HepG2 (cell line): ENCODE results near the gene ZNF320. TPM values are rescaled to one million over a fixed set of nuclear protein-coding genes. Genes with fewer than 3 reads are reported as not detected.

Source experiments
- AHR ChIP-seq: IDR thresholded peaks from 2 replicates; pipeline ENCODE4 v1.6.1; 2018; ENCODE audit warnings: missing genetic modification reagents, missing compliant biosample characterization
- HOXD1 ChIP-seq: sonication (generic); formaldehyde crosslinking; IDR thresholded peaks from 2 replicates; pipeline ENCODE4 v1.5.0; 2020; ENCODE audit warnings: missing genetic modification reagents
- KAT8 ChIP-seq: IDR thresholded peaks from 2 replicates; pipeline ENCODE4 v1.6.1; 2016; ENCODE audit warnings: missing genetic modification reagents, missing compliant biosample characterization
- MAFK ChIP-seq, 2 experiments: IDR thresholded peaks in 1 of 2; conservative IDR thresholded peaks in 1 of 2; 2 replicates each; pipeline ENCODE4 v1.6.1; 2011; ENCODE audit warnings: improper control_type of control experiment in 2 of 2, low read length in 2 of 2
- NCOR1 ChIP-seq: fragments of 200-600 bp; sonication (generic); IDR thresholded peaks from 2 replicates; pipeline ENCODE4 v1.7.0; 2017; ENCODE audit warnings: antibody characterized with exemption, low read length, borderline replicate concordance
- SP5 ChIP-seq: IDR thresholded peaks from 2 replicates; pipeline ENCODE4 v1.6.1; 2016; ENCODE audit warnings: low read depth, borderline replicate concordance
- ZFP36L2 ChIP-seq: sonication (generic); formaldehyde crosslinking; IDR thresholded peaks from 2 replicates; pipeline ENCODE4 v1.4.0; 2020; ENCODE audit warnings: missing genetic modification reagents
- ZNF12 ChIP-seq: sonication (generic); formaldehyde crosslinking; IDR thresholded peaks from 2 replicates; pipeline ENCODE4 v1.5.0; 2020; ENCODE audit warnings: missing genetic modification reagents
- ZNF296 ChIP-seq: sonication (generic); formaldehyde crosslinking; conservative IDR thresholded peaks from 2 replicates; pipeline ENCODE4 v1.5.0; 2020; ENCODE audit warnings: mild to moderate bottlenecking, missing genetic modification reagents
- ZNF317 ChIP-seq: sonication (generic); formaldehyde crosslinking; IDR thresholded peaks from 2 replicates; pipeline ENCODE4 v1.5.0; 2020; ENCODE audit warnings: mild to moderate bottlenecking, missing genetic modification reagents
- ZNF44 ChIP-seq: sonication (generic); formaldehyde crosslinking; IDR thresholded peaks from 2 replicates; pipeline ENCODE4 v1.5.1; 2020; ENCODE audit warnings: mild to moderate bottlenecking, missing genetic modification reagents
- ZNF605 ChIP-seq: sonication (generic); formaldehyde crosslinking; IDR thresholded peaks from 2 replicates; pipeline ENCODE4 v1.8.0; 2022; ENCODE audit warnings: mild to moderate bottlenecking, missing genetic modification reagents
- ZNF703 ChIP-seq: sonication (generic); formaldehyde crosslinking; IDR thresholded peaks from 2 replicates; pipeline ENCODE4 v1.5.1; 2020; ENCODE audit warnings: missing genetic modification reagents, mild to moderate bottlenecking, moderate library complexity, borderline replicate concordance
- polyA plus RNA-seq, 8 experiments: library from polyadenylated mRNA; depleted of rRNA in 3 of 8; stranded (reverse) in 7 of 8; unstranded in 1 of 8; fragments of >200 nt; fragmentation: Illumina TruSeq in 4 of 8; extraction: Trizol in 4 of 8; gene quantifications; 2 replicates each; pipeline versions ENCODE4 v1.2.1 to v1.2.3, GENCODE V29; 2011 to 2016; ENCODE audit warnings: low read depth in 4 of 8, missing spikeins in 1 of 8, mixed read lengths in 1 of 8; ENCODE audit not compliant: insufficient read depth in 1 of 8
- total RNA-seq, 5 experiments: library from RNA; depleted of rRNA; stranded (reverse); fragments of >200 nt; fragmentation: Illumina TruSeq; extraction: Trizol; gene quantifications; 2 replicates each; pipeline ENCODE4 v1.2.3, GENCODE V29; 2016; ENCODE audit warnings: low read depth in 1 of 5
- TF ChIP-seq, protein P1 (sequence below): sonication (generic); formaldehyde crosslinking; IDR thresholded peaks from 2 replicates; pipeline ENCODE4 v1.4.0; 2020; ENCODE audit warnings: missing genetic modification reagents
- TF ChIP-seq, protein P2 (sequence below): sonication (generic); formaldehyde crosslinking; IDR thresholded peaks from 2 replicates; pipeline ENCODE4 v1.9.0; 2021; ENCODE audit warnings: missing genetic modification reagents, borderline replicate concordance
- TF ChIP-seq, protein P3 (sequence below): sonication (generic); formaldehyde crosslinking; IDR thresholded peaks from 2 replicates; pipeline ENCODE4 v1.4.0; 2020; ENCODE audit warnings: missing genetic modification reagents, borderline replicate concordance
- TF ChIP-seq, protein P4 (sequence below): sonication (generic); formaldehyde crosslinking; IDR thresholded peaks from 2 replicates; pipeline ENCODE4 v1.5.0; 2020; ENCODE audit warnings: missing genetic modification reagents
- TF ChIP-seq, protein P5 (sequence below): sonication (generic); formaldehyde crosslinking; IDR thresholded peaks from 2 replicates; pipeline ENCODE4 v1.4.0; 2020; ENCODE audit warnings: mild to moderate bottlenecking, missing genetic modification reagents

Gene ZNF320
- total and polyA plus RNA-seq, 2 of the 13 experiments (the other 11 are each of a cell fraction or from before 2014, with no cell fraction given): 0.49 TPM; not detected in 1

DNA sequence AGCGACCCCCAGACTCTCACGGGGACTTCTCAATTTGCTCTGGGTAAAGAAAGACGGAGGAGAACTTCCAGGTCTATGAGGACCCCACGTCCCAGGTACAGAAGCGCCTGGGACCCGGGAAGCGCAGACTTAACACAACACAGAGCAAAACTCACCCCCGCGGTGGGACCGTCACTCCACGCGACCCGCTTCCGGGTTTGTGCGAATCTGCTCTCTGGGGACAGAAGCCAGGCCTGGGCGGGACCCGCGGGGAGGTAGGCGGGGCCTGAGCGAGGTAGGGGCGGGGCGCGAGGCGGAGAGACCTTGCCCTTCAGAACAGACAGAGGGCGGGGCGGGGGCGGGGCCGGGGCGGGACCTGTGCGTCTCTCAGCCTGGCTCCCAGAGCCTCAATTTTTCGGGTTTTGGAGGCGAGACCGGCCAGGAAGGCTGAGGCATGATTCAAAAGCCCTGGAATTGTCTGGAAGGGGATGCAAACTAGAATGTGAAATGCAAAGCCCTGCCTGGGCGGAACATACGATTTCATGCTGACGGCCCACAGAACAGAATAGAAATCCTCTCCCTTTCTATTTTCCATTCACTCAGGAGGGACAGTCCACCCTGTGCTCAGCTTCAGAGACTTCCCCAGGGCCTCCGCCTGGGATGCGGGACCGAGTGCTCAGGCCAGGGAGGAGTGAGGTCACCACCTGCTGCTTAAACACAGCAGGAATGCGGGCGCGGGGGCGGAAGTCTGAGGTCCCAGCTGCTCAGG lies 45.1 kb upstream of the ZNF320 start (continued):
- no peak for TF ChIP-seq MAFK (conservative IDR thresholded peaks at IDR 0.05 in 1 of 2, IDR thresholded peaks at IDR 0.05 in 1 of 2; ENCODE audit: low read length in 2 of 2)
- no peak for TF ChIP-seq ZNF703 (CRISPR knock-in tag)
- peak; percentile 82 for TF ChIP-seq ZNF12 (CRISPR knock-in tag)
- TF ChIP-seq, protein P1, sequence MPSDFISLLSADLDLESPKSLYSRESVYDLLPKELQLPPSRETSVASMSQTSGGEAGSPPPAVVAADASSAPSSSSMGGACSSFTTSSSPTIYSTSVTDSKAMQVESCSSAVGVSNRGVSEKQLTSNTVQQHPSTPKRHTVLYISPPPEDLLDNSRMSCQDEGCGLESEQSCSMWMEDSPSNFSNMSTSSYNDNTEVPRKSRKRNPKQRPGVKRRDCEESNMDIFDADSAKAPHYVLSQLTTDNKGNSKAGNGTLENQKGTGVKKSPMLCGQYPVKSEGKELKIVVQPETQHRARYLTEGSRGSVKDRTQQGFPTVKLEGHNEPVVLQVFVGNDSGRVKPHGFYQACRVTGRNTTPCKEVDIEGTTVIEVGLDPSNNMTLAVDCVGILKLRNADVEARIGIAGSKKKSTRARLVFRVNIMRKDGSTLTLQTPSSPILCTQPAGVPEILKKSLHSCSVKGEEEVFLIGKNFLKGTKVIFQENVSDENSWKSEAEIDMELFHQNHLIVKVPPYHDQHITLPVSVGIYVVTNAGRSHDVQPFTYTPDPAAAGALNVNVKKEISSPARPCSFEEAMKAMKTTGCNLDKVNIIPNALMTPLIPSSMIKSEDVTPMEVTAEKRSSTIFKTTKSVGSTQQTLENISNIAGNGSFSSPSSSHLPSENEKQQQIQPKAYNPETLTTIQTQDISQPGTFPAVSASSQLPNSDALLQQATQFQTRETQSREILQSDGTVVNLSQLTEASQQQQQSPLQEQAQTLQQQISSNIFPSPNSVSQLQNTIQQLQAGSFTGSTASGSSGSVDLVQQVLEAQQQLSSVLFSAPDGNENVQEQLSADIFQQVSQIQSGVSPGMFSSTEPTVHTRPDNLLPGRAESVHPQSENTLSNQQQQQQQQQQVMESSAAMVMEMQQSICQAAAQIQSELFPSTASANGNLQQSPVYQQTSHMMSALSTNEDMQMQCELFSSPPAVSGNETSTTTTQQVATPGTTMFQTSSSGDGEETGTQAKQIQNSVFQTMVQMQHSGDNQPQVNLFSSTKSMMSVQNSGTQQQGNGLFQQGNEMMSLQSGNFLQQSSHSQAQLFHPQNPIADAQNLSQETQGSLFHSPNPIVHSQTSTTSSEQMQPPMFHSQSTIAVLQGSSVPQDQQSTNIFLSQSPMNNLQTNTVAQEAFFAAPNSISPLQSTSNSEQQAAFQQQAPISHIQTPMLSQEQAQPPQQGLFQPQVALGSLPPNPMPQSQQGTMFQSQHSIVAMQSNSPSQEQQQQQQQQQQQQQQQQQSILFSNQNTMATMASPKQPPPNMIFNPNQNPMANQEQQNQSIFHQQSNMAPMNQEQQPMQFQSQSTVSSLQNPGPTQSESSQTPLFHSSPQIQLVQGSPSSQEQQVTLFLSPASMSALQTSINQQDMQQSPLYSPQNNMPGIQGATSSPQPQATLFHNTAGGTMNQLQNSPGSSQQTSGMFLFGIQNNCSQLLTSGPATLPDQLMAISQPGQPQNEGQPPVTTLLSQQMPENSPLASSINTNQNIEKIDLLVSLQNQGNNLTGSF: no peak
- TF ChIP-seq, protein P2, sequence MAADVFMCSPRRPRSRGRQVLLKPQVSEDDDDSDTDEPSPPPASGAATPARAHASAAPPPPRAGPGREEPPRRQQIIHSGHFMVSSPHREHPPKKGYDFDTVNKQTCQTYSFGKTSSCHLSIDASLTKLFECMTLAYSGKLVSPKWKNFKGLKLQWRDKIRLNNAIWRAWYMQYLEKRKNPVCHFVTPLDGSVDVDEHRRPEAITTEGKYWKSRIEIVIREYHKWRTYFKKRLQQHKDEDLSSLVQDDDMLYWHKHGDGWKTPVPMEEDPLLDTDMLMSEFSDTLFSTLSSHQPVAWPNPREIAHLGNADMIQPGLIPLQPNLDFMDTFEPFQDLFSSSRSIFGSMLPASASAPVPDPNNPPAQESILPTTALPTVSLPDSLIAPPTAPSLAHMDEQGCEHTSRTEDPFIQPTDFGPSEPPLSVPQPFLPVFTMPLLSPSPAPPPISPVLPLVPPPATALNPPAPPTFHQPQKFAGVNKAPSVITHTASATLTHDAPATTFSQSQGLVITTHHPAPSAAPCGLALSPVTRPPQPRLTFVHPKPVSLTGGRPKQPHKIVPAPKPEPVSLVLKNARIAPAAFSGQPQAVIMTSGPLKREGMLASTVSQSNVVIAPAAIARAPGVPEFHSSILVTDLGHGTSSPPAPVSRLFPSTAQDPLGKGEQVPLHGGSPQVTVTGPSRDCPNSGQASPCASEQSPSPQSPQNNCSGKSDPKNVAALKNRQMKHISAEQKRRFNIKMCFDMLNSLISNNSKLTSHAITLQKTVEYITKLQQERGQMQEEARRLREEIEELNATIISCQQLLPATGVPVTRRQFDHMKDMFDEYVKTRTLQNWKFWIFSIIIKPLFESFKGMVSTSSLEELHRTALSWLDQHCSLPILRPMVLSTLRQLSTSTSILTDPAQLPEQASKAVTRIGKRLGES: 0 out of 2 replicates have a peak, but pooled peaks have one; percentile 49
- no peak for TF ChIP-seq ZFP36L2 (CRISPR knock-in tag)
- TF ChIP-seq, protein P3, sequence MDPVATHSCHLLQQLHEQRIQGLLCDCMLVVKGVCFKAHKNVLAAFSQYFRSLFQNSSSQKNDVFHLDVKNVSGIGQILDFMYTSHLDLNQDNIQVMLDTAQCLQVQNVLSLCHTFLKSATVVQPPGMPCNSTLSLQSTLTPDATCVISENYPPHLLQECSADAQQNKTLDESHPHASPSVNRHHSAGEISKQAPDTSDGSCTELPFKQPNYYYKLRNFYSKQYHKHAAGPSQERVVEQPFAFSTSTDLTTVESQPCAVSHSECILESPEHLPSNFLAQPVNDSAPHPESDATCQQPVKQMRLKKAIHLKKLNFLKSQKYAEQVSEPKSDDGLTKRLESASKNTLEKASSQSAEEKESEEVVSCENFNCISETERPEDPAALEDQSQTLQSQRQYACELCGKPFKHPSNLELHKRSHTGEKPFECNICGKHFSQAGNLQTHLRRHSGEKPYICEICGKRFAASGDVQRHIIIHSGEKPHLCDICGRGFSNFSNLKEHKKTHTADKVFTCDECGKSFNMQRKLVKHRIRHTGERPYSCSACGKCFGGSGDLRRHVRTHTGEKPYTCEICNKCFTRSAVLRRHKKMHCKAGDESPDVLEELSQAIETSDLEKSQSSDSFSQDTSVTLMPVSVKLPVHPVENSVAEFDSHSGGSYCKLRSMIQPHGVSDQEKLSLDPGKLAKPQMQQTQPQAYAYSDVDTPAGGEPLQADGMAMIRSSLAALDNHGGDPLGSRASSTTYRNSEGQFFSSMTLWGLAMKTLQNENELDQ (CRISPR knock-in tag): no peak
- TF ChIP-seq KAT8 (CRISPR knock-in tag): peak; percentile 57; the same call in 1 of the 2 replicates
- no peak for TF ChIP-seq HOXD1
- TF ChIP-seq, protein P4, sequence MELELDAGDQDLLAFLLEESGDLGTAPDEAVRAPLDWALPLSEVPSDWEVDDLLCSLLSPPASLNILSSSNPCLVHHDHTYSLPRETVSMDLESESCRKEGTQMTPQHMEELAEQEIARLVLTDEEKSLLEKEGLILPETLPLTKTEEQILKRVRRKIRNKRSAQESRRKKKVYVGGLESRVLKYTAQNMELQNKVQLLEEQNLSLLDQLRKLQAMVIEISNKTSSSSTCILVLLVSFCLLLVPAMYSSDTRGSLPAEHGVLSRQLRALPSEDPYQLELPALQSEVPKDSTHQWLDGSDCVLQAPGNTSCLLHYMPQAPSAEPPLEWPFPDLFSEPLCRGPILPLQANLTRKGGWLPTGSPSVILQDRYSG (CRISPR knock-in tag): no peak
- TF ChIP-seq ZNF296 (CRISPR knock-in tag): no peak
- peak; percentile 45 for TF ChIP-seq ZNF605 (CRISPR knock-in tag)
- TF ChIP-seq ZNF44 (CRISPR knock-in tag): no peak
- TF ChIP-seq NCOR1: no peak
- TF ChIP-seq SP5 (CRISPR knock-in tag): no peak; the same call in 1 of the 2 replicates
- TF ChIP-seq ZNF317 (CRISPR knock-in tag): no peak
- TF ChIP-seq AHR (CRISPR knock-in tag): no peak
- TF ChIP-seq, protein P5, sequence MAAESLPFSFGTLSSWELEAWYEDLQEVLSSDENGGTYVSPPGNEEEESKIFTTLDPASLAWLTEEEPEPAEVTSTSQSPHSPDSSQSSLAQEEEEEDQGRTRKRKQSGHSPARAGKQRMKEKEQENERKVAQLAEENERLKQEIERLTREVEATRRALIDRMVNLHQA (CRISPR knock-in tag): no peak
